Activated CD4-positive, CD25-positive, alpha-beta regulatory T cell treated with anti-CD3 and anti-CD28 coated beads, Interleukin-2, amount 50 U/mL, for 72 hours (primary cell): ENCODE results near the gene SRC.
"Not testable (repeated sequence)": the region's sequence is repeated elsewhere in the genome, so short reads cannot be mapped to it uniquely, and the experiment has no call there.

ENCODE experiments used
- DNase-seq: peaks from one replicate; pipeline ENCODE4 v3.0.0; 2021

The SRC gene

DNA sequence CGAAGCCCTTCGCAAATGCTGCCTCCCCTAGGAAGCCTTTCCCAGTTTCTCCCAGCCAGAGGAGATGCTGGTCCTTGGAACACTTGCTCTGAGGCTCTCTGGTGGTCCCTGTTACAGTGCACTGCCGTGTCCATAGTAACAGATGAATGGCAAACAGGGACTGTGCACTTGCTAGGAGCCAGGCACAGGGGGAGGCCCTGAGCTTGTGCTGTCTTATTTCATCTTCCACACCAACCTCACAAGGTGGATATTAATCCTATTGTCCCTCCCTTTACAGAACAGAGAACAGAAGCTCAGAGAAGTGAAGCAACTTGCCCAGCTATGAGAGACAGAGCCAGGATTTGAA lies 19.0 kb downstream of the SRC start:
- DNase-seq: peak; percentile 6

- DNase-seq: no peak
Observed at GRCh38 chr20:37365760-37366638, 20.1 kb downstream of the SRC start.

GRCh38 chr20:37366743-37367142 lies 20.8 kb downstream of the SRC start:
- no peak for DNase-seq

DNA sequence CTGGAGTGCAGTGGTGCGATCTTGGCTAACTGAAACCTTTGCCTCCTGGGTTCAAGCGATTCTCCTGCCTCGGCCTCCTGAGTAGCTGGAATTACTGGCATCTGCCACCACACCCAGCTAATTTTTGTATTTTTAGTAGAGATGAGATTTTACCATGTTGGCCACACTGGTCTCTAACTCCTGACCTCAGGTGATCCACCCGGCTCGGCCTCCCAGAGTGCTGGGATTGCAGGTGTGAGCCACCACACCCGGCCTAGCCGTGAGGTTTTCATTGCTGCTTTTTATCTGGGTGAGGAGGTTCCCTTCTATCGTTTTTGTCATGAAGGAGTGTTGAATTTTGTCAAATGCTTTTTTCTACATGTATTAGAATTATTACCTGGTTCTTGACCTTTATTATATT lies 23.9 kb downstream of the SRC start:
- no peak for DNase-seq

- DNase-seq: not testable (repeated sequence)
Observed at GRCh38 chr20:37371845-37372244, 25.9 kb downstream of the SRC start.

DNA sequence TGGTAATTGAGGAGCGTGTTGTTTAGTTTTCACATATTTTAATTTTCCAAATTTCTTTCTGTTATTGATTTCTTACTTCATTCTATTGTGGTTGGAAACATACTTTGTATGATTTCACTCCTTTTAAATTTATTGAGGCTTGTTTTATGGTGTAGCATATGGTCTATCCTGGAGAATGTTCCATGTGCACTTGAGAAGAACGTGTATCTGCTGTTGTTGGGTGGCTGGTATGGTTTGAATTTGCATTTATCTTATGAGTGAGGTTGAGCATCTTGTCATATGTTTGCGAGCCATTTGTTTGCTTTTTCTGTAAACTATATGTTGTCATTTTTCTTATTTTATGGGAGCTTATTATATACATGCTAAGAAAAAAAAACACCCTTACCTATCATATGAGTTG lies 26.5 kb downstream of the SRC start:
- no peak for DNase-seq

- DNase-seq: no peak
Observed at GRCh38 chr20:37373020-37373598, 27.2 kb downstream of the SRC start.

DNA sequence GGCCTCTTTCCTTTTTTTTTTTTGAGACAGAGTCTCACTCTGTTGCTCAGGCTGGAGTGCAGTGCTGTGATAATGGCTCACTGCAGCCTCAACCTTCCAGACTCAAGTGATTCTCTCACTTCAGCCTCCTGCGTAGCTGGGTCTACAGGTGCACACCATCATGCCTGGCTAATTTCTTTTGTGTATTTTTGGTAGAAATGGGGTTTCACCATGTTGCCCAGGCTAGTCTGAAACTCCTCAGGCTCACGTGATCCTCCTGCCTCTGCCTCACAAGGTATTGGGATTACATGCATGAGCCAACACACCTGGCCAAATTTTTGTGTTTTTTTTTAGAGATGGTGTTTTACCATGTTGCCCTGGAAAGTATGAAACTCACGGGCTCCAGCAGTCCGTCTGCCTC lies 29.3 kb downstream of the SRC start:
- no peak for DNase-seq

DNA sequence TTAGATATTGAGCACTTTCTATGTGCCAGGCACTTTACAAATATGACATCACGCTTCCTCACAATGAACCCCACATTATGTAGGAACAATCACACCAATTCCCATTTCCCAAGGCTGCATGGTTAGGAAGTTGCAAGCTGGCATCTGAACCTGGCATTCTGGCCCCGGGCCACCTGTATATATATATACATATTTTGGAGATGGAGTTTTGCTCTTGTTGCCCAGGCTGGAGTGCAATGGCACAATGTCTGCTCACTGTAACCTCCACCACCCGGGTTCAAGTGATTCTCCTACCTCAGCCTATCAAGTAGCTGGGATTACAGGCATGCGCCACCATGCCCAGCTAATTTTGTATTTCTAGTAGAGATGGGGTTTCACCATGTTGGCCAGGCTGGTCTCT lies 30.4 kb downstream of the SRC start:
- peak; percentile 5 for DNase-seq

DNA sequence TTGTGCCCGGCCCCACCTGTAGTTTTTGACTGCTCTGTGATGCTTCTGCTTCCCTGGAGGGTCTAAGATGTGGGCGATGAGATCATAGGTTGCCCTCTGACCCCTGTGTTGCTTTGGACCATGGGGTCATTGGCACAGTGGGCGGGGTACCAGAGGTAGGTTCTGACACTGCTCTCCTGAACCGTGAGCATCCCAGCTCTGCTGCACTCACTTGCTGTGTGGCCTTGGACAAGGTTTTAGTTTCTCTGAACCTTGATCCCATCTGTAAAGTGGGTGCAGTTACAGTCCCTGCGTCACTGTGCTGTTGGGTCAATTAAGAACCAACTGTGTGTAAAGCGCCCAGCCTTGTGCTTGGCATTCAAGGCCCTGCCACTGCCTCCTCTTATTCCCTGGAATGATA lies 30.9 kb downstream of the SRC start:
- DNase-seq: no peak

DNA sequence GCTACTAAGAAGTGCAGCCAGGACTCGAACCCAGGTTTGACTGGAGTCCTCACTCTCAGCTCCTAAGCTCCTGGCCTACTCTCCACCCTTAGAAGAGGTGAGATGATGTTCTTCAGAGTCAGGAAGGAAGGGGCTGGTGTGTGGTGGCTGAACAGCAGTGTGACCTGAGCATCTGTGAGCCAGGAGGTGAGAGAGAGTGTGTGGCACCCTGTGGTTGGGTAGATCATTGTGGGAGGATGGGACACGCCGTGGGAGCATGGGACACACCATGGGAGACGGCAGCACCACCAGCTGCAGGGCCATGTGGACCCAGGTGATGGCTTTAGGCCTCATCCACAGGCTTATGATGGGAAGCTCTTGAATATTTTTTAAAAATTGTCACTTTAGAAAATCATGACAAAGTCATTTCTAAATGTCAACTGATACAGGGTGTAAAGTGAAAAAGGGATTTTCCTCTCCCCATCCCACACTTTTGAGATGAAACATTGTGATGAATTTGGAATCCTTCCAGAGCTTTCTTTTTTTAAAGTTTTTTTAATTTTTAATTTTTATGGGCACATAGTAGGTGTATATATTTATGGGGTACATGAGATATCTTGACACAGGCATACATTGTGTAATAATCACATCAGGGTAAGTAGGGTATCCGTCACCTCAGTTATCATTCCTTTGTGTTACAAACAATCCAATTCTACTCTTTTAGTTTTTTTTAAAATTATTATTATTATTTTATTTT lies 31.6 kb downstream of the SRC start:
- peak; percentile 27 for DNase-seq

- peak; percentile 7 for DNase-seq
Observed at GRCh38 chr20:37378420-37378784, 32.5 kb downstream of the SRC start.

DNA sequence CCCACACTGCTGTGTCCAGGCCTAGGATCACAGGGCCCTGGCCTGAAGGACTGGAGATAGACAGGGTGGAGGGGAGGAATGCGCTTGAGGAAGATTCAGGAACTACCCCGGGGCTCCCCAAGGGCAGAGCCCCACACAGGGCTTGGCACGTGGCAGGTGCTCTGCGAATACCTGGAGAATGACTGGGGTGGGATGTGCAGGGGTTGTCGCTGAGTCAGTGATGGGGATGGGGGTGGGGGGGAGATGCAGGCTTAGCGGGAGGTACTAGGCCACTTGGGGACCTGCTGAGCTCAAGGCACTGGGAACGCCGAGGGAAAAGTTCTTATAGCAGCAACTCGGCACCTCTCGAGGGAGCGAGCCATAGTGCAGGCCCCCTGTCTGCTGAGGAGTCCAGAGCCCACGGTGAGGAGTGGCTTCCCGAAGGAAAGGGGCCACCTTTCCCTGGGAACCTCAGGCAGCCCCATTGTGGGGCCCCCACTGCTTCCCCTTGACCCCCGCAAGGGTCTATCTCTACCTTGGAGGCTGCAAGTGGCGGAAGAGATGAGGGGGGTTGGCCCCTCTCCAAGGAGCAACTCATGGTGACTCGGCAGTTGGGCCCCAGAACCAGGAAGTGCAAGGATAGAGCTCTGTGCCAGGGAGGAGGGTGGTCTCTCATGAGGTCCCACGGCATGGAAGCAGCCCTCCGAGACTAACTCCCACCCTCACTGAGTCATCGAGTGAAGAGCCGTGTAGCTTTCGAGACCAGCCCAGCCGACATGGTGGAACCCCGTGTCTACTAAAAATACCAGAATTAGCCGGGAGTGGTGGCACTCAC lies 33.1 kb downstream of the SRC start:
- peak; percentile 13 for DNase-seq

GRCh38 chr20:37379967-37380828 lies 34.3 kb downstream of the SRC start:
- peak; percentile 27 for DNase-seq

DNA sequence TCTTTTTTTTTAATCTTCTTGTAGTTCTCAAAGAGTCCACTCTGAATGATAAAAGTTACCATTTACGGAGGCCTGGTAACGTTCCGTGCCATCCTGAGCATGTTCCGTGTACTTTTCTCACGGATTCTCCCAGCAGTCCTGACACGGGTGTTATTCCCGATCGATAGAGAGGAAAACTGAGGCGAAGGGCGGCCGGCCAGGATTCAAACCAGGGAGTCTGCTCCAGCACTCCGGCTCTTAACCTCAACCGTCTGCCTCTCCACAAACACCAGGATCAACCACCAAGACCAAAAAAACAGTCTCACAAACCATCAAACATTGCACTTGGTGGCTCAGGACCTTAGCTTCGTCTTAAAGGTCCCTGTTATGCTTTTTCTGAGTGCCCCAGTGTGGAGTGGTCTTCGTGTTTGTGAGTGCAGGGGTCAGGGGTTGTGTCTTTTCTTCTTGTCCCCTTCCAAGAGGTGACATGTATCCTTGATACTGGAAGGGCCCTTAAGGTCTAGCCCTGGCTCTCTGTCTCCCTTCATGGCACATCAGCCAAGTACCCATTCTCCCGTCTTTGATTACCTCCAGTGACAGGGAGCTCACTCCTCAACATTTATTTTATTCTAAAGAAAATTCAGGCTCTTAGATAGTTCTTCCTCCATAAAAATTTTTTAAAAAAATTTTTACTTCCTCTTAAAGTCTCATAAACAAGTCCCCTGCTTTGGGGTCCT lies 35.1 kb downstream of the SRC start:
- peak; percentile 16 for DNase-seq

- peak; percentile 15 for DNase-seq
Observed at GRCh38 chr20:37381621-37382471, 35.9 kb downstream of the SRC start.

DNA sequence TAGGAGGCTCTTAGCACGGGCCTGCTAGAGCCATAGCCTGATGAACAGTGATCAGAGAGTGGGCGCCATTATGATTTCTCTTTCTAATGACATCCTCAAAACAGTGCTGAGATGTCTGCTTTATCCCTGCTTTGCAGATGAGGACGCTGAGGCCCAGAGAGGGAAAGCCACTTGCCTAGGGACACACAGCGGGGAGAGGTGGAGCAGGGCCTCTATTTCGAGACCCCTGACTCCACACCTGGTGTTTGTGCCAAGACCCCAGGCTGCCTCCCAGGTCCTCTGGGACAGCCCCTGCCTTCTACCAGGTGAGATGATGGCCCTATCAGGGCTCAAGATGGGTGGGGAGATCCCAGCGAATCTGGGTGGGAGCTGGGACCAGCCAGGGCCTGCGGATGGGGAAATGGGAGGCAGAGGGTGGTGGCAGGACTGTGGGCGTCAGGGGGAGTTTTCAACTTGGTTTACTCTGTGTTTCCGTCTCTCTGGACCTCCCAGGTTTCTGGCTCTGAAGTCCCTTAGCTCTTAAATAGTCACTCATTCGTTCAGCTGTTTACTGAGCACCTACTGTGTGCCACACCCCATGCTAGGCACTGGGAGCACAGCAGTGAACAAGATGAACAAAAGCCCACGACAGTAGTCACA lies 36.7 kb downstream of the SRC start:
- DNase-seq: peak; percentile 17

- peak; percentile 25 for DNase-seq
Observed at GRCh38 chr20:37383229-37383989, 37.5 kb downstream of the SRC start.

DNA sequence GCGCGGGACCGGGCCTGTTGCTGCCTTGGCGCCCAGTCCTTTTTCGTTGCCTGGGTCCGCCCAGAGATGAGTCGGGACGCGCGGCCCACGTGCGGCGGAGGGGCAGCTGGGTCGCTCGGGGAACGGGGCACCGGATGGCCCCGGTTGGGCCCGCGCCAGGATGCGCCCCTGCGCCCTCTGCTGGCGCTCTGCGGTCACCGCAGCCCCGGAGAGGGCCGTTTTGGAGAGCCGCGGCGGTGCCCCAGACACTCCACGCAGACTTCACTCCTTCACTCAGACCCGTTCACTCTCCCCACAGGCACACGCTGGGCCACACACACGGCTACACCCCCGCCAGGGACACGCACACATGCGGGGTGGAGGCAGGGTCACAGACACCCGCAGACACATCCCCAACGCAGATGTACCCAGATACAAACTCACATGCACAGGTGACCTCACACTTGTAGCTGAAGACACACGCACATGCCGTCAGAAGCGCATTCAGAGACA lies 38.8 kb downstream of the SRC start:
- DNase-seq: peak; percentile 88
